Glutamatergic neuron (in vitro differentiated cells): Measurements from ENCODE around the gene KIFAP3. TPM values are rescaled to one million over a fixed set of nuclear protein-coding genes. Genes with fewer than 3 reads are reported as not detected.
"Not testable (repeated sequence)": the region's sequence is repeated elsewhere in the genome, so short reads cannot be mapped to it uniquely, and the experiment has no call there.

Experiments
- DNase-seq: peaks from one replicate; pipeline ENCODE4 v3.0.0; 2022
- H3K27ac Mint-ChIP-seq: one replicate; pipeline ENCODE4 v1.8.0; 2020; ENCODE audit warnings: mild to moderate bottlenecking, mixed read lengths, inconsistent platforms; ENCODE audit not compliant: unreplicated experiment
- H3K27me3 Mint-ChIP-seq: one replicate; pipeline ENCODE4 v1.8.0; 2020; ENCODE audit warnings: mild to moderate bottlenecking, moderate library complexity, mixed read lengths, inconsistent platforms; ENCODE audit not compliant: unreplicated experiment
- H3K36me3 Mint-ChIP-seq: one replicate; pipeline ENCODE4 v1.8.0; 2020; ENCODE audit warnings: mild to moderate bottlenecking, mixed read lengths, inconsistent platforms; ENCODE audit not compliant: unreplicated experiment
- H3K4me1 Mint-ChIP-seq: one replicate; pipeline ENCODE4 v1.8.0; 2020; ENCODE audit warnings: mild to moderate bottlenecking, low read depth, mixed read lengths, inconsistent platforms; ENCODE audit not compliant: unreplicated experiment
- H3K4me3 Mint-ChIP-seq: one replicate; pipeline ENCODE4 v1.8.0; 2020; ENCODE audit warnings: mild to moderate bottlenecking, mixed read lengths, inconsistent platforms; ENCODE audit not compliant: unreplicated experiment
- H3K9me3 Mint-ChIP-seq: one replicate; pipeline ENCODE4 v1.8.0; 2020; ENCODE audit warnings: mild to moderate bottlenecking, moderate library complexity, mixed read lengths, inconsistent platforms; ENCODE audit not compliant: unreplicated experiment
- total RNA-seq: library from RNA; stranded (reverse); fragmentation: NEBNext Ultra II Directional; extraction: Animal tissue kit (Norgen Biotek cat#: 25700); gene quantifications from one replicate; pipeline ENCODE4 v1.2.1, GENCODE V29; 2021; ENCODE audit not compliant: unreplicated experiment
- TF ChIP-seq, protein P1 (sequence below): fragments of 200-600 bp; sonication (generic); IDR thresholded peaks from one replicate; pipeline ENCODE4 v1.5.0; 2021; ENCODE audit not compliant: partially characterized antibody, unreplicated experiment

The KIFAP3 gene
- total RNA-seq, 1 donor from 2014 or later = 61.6 TPM

GRCh38 chr1:169925505-169926482, 148.7 kb downstream of the KIFAP3 start:
- no peaks in the 10 kb centered on the region for H3K27me3 Mint-ChIP-seq
- no peaks in the 10 kb centered on the region for H3K4me1 Mint-ChIP-seq
- H3K36me3 Mint-ChIP-seq = no peaks in the 10 kb centered on the region
- no peak for DNase-seq
- TF ChIP-seq, protein P1, sequence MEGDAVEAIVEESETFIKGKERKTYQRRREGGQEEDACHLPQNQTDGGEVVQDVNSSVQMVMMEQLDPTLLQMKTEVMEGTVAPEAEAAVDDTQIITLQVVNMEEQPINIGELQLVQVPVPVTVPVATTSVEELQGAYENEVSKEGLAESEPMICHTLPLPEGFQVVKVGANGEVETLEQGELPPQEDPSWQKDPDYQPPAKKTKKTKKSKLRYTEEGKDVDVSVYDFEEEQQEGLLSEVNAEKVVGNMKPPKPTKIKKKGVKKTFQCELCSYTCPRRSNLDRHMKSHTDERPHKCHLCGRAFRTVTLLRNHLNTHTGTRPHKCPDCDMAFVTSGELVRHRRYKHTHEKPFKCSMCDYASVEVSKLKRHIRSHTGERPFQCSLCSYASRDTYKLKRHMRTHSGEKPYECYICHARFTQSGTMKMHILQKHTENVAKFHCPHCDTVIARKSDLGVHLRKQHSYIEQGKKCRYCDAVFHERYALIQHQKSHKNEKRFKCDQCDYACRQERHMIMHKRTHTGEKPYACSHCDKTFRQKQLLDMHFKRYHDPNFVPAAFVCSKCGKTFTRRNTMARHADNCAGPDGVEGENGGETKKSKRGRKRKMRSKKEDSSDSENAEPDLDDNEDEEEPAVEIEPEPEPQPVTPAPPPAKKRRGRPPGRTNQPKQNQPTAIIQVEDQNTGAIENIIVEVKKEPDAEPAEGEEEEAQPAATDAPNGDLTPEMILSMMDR = no peak
- H3K9me3 Mint-ChIP-seq = no peaks in the 10 kb centered on the region
- H3K4me3 Mint-ChIP-seq = no peak overlapping the region
- H3K27ac Mint-ChIP-seq = no peak overlapping the region

GRCh38 chr1:169924829-169925228, 149.7 kb downstream of the KIFAP3 start:
- no peaks in the 10 kb centered on the region for H3K4me1 Mint-ChIP-seq

DNA sequence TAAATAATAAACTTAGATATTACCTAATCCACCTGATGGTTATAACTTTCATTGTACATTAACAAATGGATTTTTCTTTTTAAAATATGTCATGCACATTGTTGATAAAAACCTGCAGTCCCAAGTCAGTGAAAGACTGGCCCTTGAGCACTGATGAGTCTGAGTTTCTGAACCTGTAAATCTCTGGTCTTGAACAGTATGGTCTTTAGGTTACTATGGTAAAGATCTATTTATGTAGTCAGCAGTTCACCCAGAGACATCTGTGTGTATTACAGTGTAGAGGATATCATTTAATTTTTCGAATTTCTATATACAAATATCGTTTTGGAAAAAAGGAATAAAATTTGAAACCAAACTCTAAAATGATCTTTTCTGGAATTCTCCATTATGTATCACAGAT, 150.4 kb downstream of the KIFAP3 start:
- TF ChIP-seq, protein P1 = no peak
- H3K9me3 Mint-ChIP-seq = no peaks in the 10 kb centered on the region
- DNase-seq = no peak
- no peaks in the 10 kb centered on the region for H3K36me3 Mint-ChIP-seq
- no peaks in the 10 kb centered on the region for H3K27me3 Mint-ChIP-seq
- H3K4me1 Mint-ChIP-seq = no peaks in the 10 kb centered on the region
- no peak overlapping the region for H3K4me3 Mint-ChIP-seq
- no peak overlapping the region for H3K27ac Mint-ChIP-seq

More at GRCh38 chr1:169924829-169925228, 149.7 kb downstream of the KIFAP3 start:
- Mint-ChIP-seq H3K27me3 (no peaks in the 10 kb centered on the region), H3K27ac (no peak overlapping the region), H3K9me3 (no peaks in the 10 kb centered on the region), H3K4me3 (no peak overlapping the region), H3K36me3 (no peaks in the 10 kb centered on the region)
- DNase-seq = no peak
- TF ChIP-seq, protein P1 = no peak

- Mint-ChIP-seq H3K4me1 (no peaks in the 10 kb centered on the region), H3K27me3 (no peaks in the 10 kb centered on the region), H3K27ac (no peak overlapping the region), H3K4me3 (no peak overlapping the region), H3K36me3 (no peaks in the 10 kb centered on the region), H3K9me3 (no peaks in the 10 kb centered on the region)
- no peak for DNase-seq
- TF ChIP-seq, protein P1 = no peak
These were observed 153.4 kb downstream of the KIFAP3 start for GRCh38 chr1:169921080-169921479.

GRCh38 chr1:169918927-169919326, 155.6 kb downstream of the KIFAP3 start:
- no peak for DNase-seq
- Mint-ChIP-seq H3K36me3 (no peaks in the 10 kb centered on the region), H3K4me1 (peaks cover 2% of the 10 kb centered on the region), H3K9me3 (no peaks in the 10 kb centered on the region), H3K4me3 (no peak overlapping the region), H3K27me3 (no peaks in the 10 kb centered on the region), H3K27ac (no peak overlapping the region)
- TF ChIP-seq, protein P1 = no peak

DNA sequence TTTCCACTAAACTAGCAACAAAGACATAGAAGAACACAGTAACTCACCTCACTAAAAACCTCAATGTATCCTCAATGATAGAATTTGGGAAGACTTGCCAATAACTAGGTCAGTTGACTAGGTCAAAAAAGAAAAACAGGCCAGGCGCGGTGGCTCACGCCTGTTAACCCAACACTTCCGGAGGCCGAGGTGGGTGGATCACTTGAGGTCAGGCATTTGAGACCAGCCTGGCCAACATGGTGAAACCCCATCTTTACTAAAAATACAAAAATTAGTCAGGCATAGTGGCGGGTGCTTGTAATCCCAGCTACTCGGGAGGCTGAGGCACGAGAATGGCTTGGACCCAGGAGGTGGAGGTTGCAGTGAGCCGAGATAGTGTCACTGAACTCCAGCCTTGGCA, 156.3 kb downstream of the KIFAP3 start:
- H3K36me3 Mint-ChIP-seq, H3K4me1 Mint-ChIP-seq, H3K27me3 Mint-ChIP-seq, DNase-seq, H3K9me3 Mint-ChIP-seq, H3K4me3 Mint-ChIP-seq, H3K27ac Mint-ChIP-seq: not testable (repeated sequence)
